ENCODE results near the gene CXCL11. TPM values are rescaled to one million over a fixed set of nuclear protein-coding genes. Genes with fewer than 3 reads are reported as not detected.

Gene CXCL11
- total and polyA plus RNA-seq, 10 of the 15 experiments (the other 5 are each of a cell fraction or from before 2014, with no cell fraction given): 0.04 TPM; not detected in 9

DNA sequence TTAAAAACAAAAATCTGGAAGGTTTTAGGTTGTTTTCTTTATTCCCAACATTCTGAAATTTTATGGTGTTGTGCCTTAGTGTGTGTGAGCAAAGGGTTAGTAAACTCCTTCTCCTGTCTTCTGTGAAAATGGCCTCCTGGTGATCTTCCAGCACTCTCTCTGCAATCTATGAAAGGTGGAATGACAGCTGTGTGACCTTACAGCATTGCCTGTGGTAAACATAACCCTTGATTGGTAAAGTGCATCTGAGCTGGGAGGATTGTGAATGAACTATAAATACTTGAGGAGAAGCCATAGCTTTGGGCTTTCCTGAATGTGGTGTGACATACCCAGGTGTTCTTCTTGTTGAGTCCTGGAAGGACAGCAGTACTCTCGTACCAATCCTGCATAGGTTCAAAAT lies 48.7 kb upstream of the CXCL11 start:
- CTCF ChIA-PET: interaction anchor here (1.0 to 5.5 kb wide), 4 partner anchors 17 to 168 kb away, joined by 3 to 43 read pairs (median 3); no protein-coding TSS in a partner anchor
- no peak for ATAC-seq
- Histone ChIP-seq H3K4me2 (ENCODE audit: control insufficient read depth, insufficient read depth) (no peak overlapping the region), H3K4me1 (ENCODE audit: control insufficient read depth, insufficient read depth, low read length) (no peaks in the 10 kb centered on the region), H3K36me3 (ENCODE audit: control insufficient read depth in 2 of 2, insufficient read depth in 2 of 2, low read length in 1 of 2) (no peaks in the 10 kb centered on the region), H3K27ac (ENCODE audit: control insufficient read depth, insufficient read depth) (no peak overlapping the region), H2AFZ (ENCODE audit: control insufficient read depth, low read depth, low read length) (no peak overlapping the region), H3K9me3 (replicated peaks; ENCODE audit: control insufficient read depth, insufficient read depth, low read length) (no peaks in the 10 kb centered on the region), H3K4me3 (no peak overlapping the region), H3K27me3 (replicated peaks in 1 of 2; ENCODE audit: control insufficient read depth in 2 of 2, insufficient read depth in 2 of 2, low read length in 1 of 2) (peaks cover 0 to 3% of the 10 kb centered on the region in 2 experiments; a peak in 1 of 4 replicates), H3K79me2 (ENCODE audit: control insufficient read depth, insufficient read depth, low read length) (no peaks in the 10 kb centered on the region), H4K20me1 (ENCODE audit: control insufficient read depth, insufficient read depth) (peaks cover 2% of the 10 kb centered on the region; the same call in 1 of the 2 replicates), H3K9ac (ENCODE audit: control insufficient read depth, insufficient read depth, low read length) (no peak overlapping the region)
- in situ Hi-C loops (cut with MboI) (no loop called here), intact Hi-C loops (cut with micrococcal nuclease; ENCODE audit: unreplicated experiment) (loop anchor here (5.0 kb wide), 1 partner anchor 172 kb away; no protein-coding TSS in a partner anchor)
- RAD21 ChIA-PET (ENCODE audit: unreplicated experiment): no interaction called here
- BruUV-seq (replicated peaks): no TSS peak
- WGBS (ENCODE audit: insufficient coverage, insufficient replicate concordance, low lambda C conversion rate, missing lambda C conversion rate): 4% methylated on average over 1 of the region's 1 CpG
- POLR2A ChIA-PET: no interaction called here
- no peak for DNase-seq (ENCODE audit: low read depth, low spot score)
- no peak for TF ChIP-seq ZNF274 (IDR thresholded peaks at IDR 0.05; ENCODE audit: insufficient read depth, insufficient read length)
- TF ChIP-seq CHD2 (IDR thresholded peaks at IDR 0.05; ENCODE audit: borderline replicate concordance, low read depth, low read length): no peak
- TF ChIP-seq RBBP5 (conservative IDR thresholded peaks at IDR 0.05): no peak
- TF ChIP-seq, protein P1, sequence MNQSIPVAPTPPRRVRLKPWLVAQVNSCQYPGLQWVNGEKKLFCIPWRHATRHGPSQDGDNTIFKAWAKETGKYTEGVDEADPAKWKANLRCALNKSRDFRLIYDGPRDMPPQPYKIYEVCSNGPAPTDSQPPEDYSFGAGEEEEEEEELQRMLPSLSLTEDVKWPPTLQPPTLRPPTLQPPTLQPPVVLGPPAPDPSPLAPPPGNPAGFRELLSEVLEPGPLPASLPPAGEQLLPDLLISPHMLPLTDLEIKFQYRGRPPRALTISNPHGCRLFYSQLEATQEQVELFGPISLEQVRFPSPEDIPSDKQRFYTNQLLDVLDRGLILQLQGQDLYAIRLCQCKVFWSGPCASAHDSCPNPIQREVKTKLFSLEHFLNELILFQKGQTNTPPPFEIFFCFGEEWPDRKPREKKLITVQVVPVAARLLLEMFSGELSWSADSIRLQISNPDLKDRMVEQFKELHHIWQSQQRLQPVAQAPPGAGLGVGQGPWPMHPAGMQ (IDR thresholded peaks at IDR 0.05; ENCODE audit: borderline replicate concordance): no peak
- no peak for TF ChIP-seq NFYB (IDR thresholded peaks at IDR 0.05; ENCODE audit: insufficient read depth, low read depth, low read length)
- TF ChIP-seq CREM (IDR thresholded peaks at IDR 0.05; ENCODE audit: low read depth): no peak
- no peak for TF ChIP-seq RFX5 (IDR thresholded peaks at IDR 0.05; ENCODE audit: low read depth, low read length)
- no peak for TF ChIP-seq POLR2A (IDR thresholded peaks at IDR 0.05; ENCODE audit: low read depth, low read length)
- no peak for TF ChIP-seq EZH2 (IDR thresholded peaks at IDR 0.05; ENCODE audit: borderline replicate concordance, control insufficient read depth, low read depth, low read length)
- no peak for TF ChIP-seq ZSCAN29 (IDR thresholded peaks at IDR 0.05)
- FAIRE-seq: no peak
- SMC1A ChIA-PET (ENCODE audit: uncharacterized antibody, unreplicated experiment): interaction anchor here (0.6 to 5.2 kb wide), 4 partner anchors 16 to 383 kb away, joined by 3 to 25 read pairs (median 3); no protein-coding TSS in a partner anchor
